ENCODE data around the gene DIPK1A.
A peak's percentile ranks its signal among the peaks of the same experiment; 100 is the strongest.

The DIPK1A gene

DNA sequence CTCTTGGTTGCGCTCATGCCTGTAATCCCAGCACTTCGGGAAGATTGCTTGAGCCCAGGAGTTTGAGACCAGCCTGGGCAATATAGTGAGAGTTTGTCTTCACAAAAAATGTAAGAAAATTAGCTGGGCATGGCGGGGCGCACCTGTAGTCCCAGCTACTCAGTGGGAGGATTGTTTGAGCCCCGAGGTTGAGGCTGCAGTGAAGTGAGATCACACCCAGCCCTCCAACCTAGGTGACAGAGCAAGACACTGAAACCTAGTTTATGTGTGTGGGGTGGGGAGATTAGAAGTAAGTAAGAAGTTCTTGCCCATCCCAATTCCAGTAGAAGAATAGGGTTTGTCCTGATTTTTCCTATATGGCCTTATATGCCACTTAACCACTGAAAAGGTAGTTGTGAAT, 127.4 kb downstream of the DIPK1A start:
- peak overlapping the region; percentile 100 for H3K4me3 ChIP-seq (ENCODE audit: low read depth, low read length)
- TF ChIP-seq SCRT2 (tag by site-specific recombination; IDR thresholded peaks at IDR 0.05) = peak; percentile 29; the same call in 1 of the 2 replicates
- TF ChIP-seq ZNF112 (tag by site-specific recombination; IDR thresholded peaks at IDR 0.05) = no peak
- POLR2A ChIA-PET = no interaction called here
- H3K9me3 ChIP-seq (ENCODE audit: control insufficient read depth, insufficient read depth, low read depth, low read length) = no peaks in the 10 kb centered on the region
- peaks cover 29 to 65% of the 10 kb centered on the region in 2 experiments for H3K36me3 ChIP-seq (ENCODE audit: control insufficient read depth in 2 of 2, insufficient read depth in 1 of 2, low read length in 2 of 2)
- CTCF ChIA-PET = interaction anchor here (0.6 to 1.2 kb wide), 3 partner anchors 9 to 1647 kb away, joined by 3 to 5 read pairs (median 4); no protein-coding TSS in a partner anchor
- no peak overlapping the region for H3K27ac ChIP-seq (ENCODE audit: extremely low read depth, low read depth, low read length)
- 0 out of 2 replicates have a peak, but pooled peaks cover 2% of the 10 kb centered on the region for H3K4me1 ChIP-seq (ENCODE audit: control insufficient read depth, insufficient read depth, low read length)

GRCh38 chr1:92832537-92833114, 128.6 kb downstream of the DIPK1A start:
- peak overlapping the region; percentile 100 for H3K27ac ChIP-seq (ENCODE audit: extremely low read depth, low read depth, low read length)
- H3K4me3 ChIP-seq (ENCODE audit: low read depth, low read length) = peak overlapping the region; percentile 100
- H3K4me1 ChIP-seq (ENCODE audit: control insufficient read depth, insufficient read depth, low read length) = no peaks in the 10 kb centered on the region
- no peak for TF ChIP-seq ZNF624 (tag by site-specific recombination; IDR thresholded peaks at IDR 0.05)
- 0 out of 2 replicates have a peak, but pooled peaks have one; percentile 27 for TF ChIP-seq ZNF660 (tag by site-specific recombination; IDR thresholded peaks at IDR 0.05)
- ChIA-PET CTCF (interaction anchor here (1.3 to 3.1 kb wide), 10 partner anchors 8 to 161 kb away, joined by 3 to 32 read pairs (median 10); no protein-coding TSS in a partner anchor), POLR2A (interaction anchor here (0.6 to 2.3 kb wide), 16 partner anchors 10 to 168 kb away, joined by 3 to 24 read pairs (median 5); partner anchors contain the start of gene EVI5)
- H3K9me3 ChIP-seq (ENCODE audit: control insufficient read depth, insufficient read depth, low read depth, low read length) = no peaks in the 10 kb centered on the region
- H3K36me3 ChIP-seq (ENCODE audit: control insufficient read depth in 2 of 2, insufficient read depth in 1 of 2, low read length in 2 of 2) = peaks cover 23 to 53% of the 10 kb centered on the region in 2 experiments

DNA sequence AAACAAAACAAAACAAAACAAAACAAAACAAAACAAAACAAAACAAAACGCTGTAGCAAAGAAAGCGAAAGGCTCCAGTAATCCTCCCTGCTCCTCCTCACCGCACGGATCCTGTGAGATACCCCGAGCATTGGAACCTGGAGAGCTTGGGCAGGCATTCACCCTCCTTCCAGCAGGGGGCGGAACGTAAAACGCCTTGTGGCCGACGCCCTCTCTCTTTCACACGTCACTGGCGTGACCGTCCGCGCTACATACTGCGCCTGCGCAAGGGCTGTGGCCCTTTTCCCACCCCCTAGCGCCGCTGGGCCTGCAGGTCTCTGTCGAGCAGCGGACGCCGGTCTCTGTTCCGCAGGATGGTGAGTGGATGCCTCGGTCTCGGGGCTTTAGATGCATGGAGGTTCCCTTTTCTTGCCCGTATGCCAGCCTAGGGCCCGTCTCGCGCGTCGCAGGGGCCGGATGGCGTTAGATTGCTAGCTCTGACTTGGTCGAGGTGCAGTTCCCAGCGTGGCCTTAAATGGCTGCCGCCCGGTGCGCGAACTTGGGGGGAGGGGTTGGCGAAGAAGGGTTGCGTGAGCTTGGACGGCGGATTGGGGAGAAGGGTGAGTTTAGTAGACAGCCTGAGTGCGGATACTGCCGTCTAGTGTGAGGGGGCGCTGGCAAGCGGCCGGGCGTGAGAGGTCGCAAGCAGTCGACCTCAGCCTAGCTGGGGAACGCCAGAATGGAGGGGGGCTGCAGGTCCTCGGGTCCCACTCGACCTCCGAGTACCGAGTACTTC, 129.3 kb downstream of the DIPK1A start, which contains the start of gene RPL5:
Gene RPL5, plus strand, starts transcription at position 279 of the 775 bp plus-strand sequence. Its CDS starts 75 bp downstream, at position 354.
- ChIA-PET POLR2A (interaction anchor here (0.6 to 2.3 kb wide), 25 partner anchors 9 to 1921 kb away, joined by 3 to 24 read pairs (median 4); partner anchors contain the start of gene EVI5), CTCF (interaction anchor here (0.6 to 3.1 kb wide), 16 partner anchors 8 to 522 kb away, joined by 3 to 32 read pairs (median 6); no protein-coding TSS in a partner anchor)
- H3K36me3 ChIP-seq (ENCODE audit: control insufficient read depth in 2 of 2, insufficient read depth in 1 of 2, low read length in 2 of 2) = peaks cover 21 to 46% of the 10 kb centered on the region in 2 experiments
- H3K27ac ChIP-seq (ENCODE audit: extremely low read depth, low read depth, low read length) = peak within 1 kb of the TSS; percentile 100
- H3K4me1 ChIP-seq (ENCODE audit: control insufficient read depth, insufficient read depth, low read length) = no peaks in the 10 kb centered on the region
- H3K4me3 ChIP-seq (ENCODE audit: low read depth, low read length) = peak within 1 kb of the TSS; percentile 100
- no peaks in the 10 kb centered on the region for H3K9me3 ChIP-seq (ENCODE audit: control insufficient read depth, insufficient read depth, low read depth, low read length)
- TF ChIP-seq ZNF510 (tag by site-specific recombination; IDR thresholded peaks at IDR 0.05; ENCODE audit: insufficient replicate concordance) (no peak), ZNF24 (tag by site-specific recombination; IDR thresholded peaks at IDR 0.05) (peak; percentile 95), SCRT2 (tag by site-specific recombination; IDR thresholded peaks at IDR 0.05) (peak; percentile 66; the same call in 1 of the 2 replicates), ZNF184 (tag by site-specific recombination; IDR thresholded peaks at IDR 0.05) (no peak), ZNF391 (tag by site-specific recombination; IDR thresholded peaks at IDR 0.05; ENCODE audit: borderline replicate concordance, low read depth) (peak; percentile 96; the same call in 1 of the 2 replicates), ZNF302 (tag by site-specific recombination; IDR thresholded peaks at IDR 0.05; ENCODE audit: low read depth) (no peak), ZNF707 (tag by site-specific recombination; IDR thresholded peaks at IDR 0.05) (no peak; the same call in 1 of the 2 replicates), ZNF529 (tag by site-specific recombination; IDR thresholded peaks at IDR 0.05; ENCODE audit: insufficient replicate concordance) (no peak), ZNF133 (tag by site-specific recombination; IDR thresholded peaks at IDR 0.05) (no peak), ZNF558 (tag by site-specific recombination; IDR thresholded peaks at IDR 0.05) (0 out of 2 replicates have a peak, but pooled peaks have one; percentile 38), ZBTB20 (tag by site-specific recombination; IDR thresholded peaks at IDR 0.05) (peak; percentile 62; the same call in 1 of the 2 replicates), ZNF776 (tag by site-specific recombination; IDR thresholded peaks at IDR 0.05; ENCODE audit: borderline replicate concordance) (no peak), ZNF521 (tag by site-specific recombination; IDR thresholded peaks at IDR 0.05) (no peak), ZNF175 (tag by site-specific recombination; IDR thresholded peaks at IDR 0.05) (no peak), ZNF16 (tag by site-specific recombination; IDR thresholded peaks at IDR 0.05; ENCODE audit: low read depth) (peak; percentile 32; the same call in 1 of the 2 replicates)
- TF ChIP-seq, protein P1, sequence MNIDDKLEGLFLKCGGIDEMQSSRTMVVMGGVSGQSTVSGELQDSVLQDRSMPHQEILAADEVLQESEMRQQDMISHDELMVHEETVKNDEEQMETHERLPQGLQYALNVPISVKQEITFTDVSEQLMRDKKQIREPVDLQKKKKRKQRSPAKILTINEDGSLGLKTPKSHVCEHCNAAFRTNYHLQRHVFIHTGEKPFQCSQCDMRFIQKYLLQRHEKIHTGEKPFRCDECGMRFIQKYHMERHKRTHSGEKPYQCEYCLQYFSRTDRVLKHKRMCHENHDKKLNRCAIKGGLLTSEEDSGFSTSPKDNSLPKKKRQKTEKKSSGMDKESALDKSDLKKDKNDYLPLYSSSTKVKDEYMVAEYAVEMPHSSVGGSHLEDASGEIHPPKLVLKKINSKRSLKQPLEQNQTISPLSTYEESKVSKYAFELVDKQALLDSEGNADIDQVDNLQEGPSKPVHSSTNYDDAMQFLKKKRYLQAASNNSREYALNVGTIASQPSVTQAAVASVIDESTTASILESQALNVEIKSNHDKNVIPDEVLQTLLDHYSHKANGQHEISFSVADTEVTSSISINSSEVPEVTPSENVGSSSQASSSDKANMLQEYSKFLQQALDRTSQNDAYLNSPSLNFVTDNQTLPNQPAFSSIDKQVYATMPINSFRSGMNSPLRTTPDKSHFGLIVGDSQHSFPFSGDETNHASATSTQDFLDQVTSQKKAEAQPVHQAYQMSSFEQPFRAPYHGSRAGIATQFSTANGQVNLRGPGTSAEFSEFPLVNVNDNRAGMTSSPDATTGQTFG (tag by site-specific recombination; IDR thresholded peaks at IDR 0.05; ENCODE audit: borderline replicate concordance) = no peak
- TF ChIP-seq, protein P2, sequence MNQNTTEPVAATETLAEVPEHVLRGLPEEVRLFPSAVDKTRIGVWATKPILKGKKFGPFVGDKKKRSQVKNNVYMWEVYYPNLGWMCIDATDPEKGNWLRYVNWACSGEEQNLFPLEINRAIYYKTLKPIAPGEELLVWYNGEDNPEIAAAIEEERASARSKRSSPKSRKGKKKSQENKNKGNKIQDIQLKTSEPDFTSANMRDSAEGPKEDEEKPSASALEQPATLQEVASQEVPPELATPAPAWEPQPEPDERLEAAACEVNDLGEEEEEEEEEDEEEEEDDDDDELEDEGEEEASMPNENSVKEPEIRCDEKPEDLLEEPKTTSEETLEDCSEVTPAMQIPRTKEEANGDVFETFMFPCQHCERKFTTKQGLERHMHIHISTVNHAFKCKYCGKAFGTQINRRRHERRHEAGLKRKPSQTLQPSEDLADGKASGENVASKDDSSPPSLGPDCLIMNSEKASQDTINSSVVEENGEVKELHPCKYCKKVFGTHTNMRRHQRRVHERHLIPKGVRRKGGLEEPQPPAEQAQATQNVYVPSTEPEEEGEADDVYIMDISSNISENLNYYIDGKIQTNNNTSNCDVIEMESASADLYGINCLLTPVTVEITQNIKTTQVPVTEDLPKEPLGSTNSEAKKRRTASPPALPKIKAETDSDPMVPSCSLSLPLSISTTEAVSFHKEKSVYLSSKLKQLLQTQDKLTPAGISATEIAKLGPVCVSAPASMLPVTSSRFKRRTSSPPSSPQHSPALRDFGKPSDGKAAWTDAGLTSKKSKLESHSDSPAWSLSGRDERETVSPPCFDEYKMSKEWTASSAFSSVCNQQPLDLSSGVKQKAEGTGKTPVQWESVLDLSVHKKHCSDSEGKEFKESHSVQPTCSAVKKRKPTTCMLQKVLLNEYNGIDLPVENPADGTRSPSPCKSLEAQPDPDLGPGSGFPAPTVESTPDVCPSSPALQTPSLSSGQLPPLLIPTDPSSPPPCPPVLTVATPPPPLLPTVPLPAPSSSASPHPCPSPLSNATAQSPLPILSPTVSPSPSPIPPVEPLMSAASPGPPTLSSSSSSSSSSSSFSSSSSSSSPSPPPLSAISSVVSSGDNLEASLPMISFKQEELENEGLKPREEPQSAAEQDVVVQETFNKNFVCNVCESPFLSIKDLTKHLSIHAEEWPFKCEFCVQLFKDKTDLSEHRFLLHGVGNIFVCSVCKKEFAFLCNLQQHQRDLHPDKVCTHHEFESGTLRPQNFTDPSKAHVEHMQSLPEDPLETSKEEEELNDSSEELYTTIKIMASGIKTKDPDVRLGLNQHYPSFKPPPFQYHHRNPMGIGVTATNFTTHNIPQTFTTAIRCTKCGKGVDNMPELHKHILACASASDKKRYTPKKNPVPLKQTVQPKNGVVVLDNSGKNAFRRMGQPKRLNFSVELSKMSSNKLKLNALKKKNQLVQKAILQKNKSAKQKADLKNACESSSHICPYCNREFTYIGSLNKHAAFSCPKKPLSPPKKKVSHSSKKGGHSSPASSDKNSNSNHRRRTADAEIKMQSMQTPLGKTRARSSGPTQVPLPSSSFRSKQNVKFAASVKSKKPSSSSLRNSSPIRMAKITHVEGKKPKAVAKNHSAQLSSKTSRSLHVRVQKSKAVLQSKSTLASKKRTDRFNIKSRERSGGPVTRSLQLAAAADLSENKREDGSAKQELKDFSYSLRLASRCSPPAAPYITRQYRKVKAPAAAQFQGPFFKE (tag by site-specific recombination; IDR thresholded peaks at IDR 0.05; ENCODE audit: borderline replicate concordance) = peak; percentile 99; the same call in 1 of the 2 replicates

Measured in HEK293 (cell line).